Stimulated activated CD8-positive, alpha-beta memory T cell treated with anti-CD3 and anti-CD28 coated beads, Interleukin-4, amount 100 ng/mL, for 1 hour (primary cell): ENCODE data around the gene IL6ST.
"Not testable (repeated sequence)": the region's sequence is repeated elsewhere in the genome, so short reads cannot be mapped to it uniquely, and the experiment has no call there.

ENCODE experiments used
- DNase-seq, 2 donors: peaks; one replicate each; pipeline ENCODE4 v3.0.0-alpha.2; 2020; ENCODE audit warnings: low read depth in 2 of 2, low spot score in 1 of 2

Gene IL6ST

DNA sequence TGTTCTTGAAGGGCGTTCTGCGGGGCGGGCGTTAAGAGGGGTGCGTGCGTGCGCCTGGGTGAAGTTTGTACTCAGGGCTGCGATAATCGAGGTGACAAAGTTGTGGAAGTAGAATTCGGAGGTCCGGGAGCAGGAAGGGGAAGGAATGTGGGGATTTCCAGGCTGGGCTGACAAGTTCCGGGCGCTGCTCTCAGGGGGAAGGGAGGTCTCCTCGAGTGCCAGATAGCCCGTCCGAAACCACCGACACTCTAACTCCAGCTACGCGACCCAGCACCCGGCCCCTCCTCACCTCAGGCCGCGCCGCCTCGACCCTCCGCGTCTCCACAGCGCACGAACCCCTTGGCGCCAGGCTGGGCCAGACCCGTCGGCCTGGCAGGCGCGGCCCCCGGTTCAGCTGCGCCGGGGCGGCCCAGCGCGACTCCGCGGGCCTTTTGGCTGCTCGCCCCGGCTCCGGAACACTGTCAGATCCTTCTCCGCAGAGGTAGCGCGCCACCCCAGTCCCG lies at the start of gene IL6ST:
TSS of gene IL6ST (minus strand) at position 469 of the 503 bp plus-strand sequence. CDS start 18,685 bp downstream, outside the sequence.
- DNase-seq: peak in 1 of 2 donors; percentile 11

DNA sequence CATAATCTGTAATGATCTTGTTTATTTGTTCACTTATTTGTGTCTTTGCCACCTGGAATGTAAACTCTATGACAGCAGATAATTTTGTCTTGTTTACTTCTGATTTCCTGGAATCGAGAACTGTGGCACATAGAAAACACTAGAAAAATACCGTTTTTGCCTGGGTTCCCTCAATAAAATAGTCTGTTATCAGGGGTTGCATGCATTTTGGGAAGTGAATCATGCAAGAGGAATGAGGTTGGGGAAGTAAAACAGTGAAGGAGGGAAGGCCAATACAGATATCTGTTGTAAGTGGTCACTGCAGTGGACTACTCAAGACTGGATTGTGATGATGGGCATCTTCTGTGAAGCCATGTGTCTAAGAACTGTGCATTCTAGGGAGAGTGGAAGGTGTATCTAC lies 45.2 kb upstream of the IL6ST start:
- no peak for DNase-seq

DNA sequence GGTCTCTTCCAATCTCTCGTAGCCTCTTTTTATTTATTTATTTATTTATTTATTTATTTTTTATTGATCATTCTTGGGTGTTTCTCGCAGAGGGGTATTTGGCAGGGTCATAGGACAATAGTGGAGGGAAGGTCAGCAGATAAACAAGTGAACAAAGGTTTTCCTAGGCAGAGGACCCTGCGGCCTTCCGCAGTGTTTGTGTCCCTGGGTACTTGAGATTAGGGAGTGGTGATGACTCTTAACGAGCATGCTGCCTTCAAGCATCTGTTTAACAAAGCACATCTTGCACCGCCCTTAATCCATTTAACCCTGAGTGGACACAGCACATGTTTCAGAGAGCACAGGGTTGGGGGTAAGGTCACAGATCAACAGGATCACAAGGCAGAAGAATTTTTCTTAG lies 43.4 kb upstream of the IL6ST start:
- not testable (repeated sequence) for DNase-seq

DNA sequence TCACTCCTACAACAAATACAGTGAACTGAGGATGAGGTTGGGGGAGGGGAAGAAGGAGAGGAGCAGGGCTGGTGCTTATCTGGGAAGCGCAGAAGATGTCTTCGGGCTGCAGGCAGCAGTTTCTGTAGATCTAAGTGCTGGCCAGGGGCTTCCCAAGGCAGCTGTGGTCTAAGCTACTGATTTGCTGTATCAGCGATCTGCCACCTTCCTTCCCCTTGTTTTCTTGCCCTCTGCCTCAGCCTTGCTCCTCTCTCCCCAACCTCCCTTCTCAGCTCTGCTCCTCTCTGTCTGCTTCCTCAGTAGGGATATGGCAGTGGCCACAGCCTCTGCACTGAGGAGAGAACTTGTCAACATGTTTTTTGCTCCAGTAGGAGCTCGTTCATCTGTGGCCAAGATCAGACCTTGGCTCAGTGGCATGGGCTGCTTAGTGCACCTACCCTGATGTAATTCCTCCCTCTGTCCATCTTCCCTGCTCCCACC lies 42.8 kb upstream of the IL6ST start:
- DNase-seq: no peak

DNA sequence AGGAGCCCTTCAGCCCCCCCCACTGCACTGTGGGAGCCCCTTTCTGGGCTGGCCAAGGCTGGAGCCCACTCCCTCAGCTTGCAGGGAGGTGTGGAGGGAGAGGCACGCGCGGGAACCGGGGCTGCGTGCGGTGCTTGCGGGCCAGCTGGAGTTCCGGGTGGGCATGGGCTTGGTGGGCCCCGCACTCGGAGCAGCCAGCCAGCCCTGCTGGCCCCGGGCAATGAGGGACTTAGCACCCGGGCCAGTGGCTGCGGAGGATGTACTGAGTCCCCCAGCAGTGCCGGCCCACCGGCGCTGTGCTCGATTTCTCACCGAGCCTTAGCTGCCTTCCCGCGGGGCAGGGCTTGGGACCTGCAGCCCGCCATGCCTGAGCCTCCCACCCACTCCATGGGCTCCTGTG lies 40.6 kb upstream of the IL6ST start:
- not testable (repeated sequence) for DNase-seq

DNA sequence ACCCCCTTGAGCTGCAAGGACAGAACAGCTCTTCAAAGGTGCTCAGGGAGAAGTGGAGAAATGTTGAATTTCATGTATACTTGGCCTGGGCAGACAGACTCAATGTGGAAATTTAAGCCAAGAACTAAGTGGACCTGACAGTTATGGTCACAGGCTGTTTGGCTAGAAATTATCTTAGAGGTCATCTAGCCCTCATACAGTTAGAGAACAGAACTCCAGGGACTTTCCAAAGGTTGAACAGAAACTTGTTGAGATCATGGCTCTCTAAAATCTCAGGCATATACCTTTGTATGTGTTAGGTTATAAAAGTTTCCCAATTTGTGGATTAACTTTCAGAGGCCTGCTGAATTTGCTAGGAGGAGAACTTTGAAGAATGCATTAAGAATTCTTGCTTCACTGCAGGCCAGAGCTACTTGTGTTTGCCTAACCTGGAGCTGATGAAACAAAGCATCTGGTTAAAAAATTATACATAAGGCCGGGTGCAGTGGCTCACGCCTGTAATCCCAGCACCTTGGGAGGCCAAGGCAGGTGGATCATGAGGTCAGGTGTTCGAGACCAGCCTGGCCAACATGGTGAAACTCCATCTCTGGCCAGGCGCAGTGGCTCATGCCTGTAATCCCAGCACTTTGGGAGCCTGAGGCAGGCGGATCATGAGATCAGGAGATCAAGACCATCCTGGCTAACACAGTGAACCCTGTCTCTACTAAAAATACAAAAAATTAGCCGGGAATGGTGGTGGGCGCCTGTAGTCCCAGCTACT lies 35.3 kb upstream of the IL6ST start:
- not testable (repeated sequence) for DNase-seq

DNA sequence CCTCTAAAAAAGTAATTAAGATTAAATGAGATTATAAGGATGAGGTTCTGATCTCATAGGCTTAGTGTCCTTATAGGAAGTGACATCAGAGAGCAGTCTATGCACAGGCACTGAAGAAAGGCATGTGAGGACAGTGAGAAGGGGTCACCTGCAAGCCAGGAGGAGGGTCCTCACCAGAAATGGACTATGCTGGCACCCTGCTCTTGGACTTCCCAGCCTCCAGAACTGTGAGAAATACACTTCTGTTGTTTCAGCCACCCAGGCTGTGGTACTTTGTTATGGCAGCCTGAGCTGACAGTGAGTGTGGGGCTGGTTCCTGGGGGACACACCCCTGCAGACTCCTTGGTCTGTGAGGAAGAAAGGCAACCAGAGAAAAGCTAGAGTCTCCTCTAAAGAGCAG lies 34.7 kb upstream of the IL6ST start:
- no peak for DNase-seq

DNA sequence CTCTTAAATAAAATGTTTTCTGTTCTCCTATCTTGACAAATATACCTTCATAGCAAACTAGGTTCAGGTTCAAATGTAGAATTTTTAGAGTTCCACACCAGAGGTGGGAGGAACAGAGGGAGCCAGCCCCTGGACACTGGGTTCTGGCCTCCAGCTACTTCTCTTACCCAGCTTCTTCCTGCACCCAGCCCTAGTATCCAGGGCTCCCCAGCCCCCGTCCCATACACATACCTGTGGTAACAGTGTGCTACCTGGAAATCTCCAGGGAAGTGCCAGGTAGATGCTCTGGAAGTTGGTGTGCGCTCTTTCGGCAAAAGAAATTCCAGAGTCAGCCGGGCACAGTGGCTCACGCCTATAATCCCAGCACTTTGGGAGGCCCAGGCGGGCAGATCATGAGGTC lies 33.9 kb upstream of the IL6ST start:
- DNase-seq: no peak

DNA sequence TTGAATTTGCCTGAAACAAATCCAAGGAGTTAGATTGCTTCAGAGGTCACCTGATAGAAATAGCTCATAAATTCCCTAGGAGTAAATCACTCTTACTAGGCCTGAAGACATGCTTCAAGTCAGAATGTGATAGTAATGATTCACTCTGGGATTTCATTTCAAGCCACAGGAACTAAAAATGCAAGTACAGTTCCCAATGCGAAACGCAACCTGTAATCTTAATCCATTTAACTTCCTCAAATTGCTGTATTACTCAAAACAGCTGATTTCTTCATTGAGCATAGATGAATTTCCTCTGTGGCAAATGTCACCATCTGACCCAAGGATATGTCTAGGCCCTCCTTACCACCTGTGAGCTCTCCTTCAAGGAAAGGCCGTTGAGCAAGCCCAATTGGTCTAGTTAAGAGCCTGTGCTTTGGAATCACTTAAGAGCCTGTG lies 32.1 kb upstream of the IL6ST start:
- no peak for DNase-seq

DNA sequence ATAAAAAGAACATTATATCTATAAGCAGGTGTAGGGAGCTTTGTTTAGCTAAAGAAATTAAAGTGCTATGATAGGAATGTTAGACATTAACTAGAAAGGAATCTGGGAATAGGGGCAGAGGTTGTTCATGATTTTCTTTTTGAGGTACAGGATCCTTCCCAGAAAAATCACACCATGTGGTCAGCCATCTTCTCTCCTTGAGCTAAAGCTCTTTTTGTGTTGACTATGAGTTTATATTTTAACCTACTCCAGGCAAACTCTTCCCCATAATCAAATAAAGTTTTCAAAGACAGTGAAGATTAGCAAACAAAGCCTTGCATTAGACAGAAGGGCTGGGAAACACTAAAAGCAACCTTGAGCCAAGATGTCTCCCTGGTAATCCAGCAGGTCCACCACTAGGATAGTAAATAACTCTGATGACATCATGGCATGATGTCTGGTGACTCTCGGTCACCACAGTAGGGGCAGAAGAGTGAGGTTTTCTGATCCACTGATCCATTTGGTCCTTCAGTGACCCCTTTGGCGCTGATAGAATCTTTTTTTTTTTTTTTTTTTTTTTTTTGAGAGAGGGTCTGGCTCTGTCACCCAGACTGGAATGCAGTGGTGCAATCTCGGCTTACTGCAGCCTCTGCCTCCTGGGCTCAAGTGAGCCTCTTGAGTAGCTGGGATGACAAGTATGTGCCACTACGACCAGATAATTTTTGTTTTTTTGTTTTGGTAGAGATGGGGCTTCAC lies 30.6 kb upstream of the IL6ST start:
- DNase-seq: no peak

DNA sequence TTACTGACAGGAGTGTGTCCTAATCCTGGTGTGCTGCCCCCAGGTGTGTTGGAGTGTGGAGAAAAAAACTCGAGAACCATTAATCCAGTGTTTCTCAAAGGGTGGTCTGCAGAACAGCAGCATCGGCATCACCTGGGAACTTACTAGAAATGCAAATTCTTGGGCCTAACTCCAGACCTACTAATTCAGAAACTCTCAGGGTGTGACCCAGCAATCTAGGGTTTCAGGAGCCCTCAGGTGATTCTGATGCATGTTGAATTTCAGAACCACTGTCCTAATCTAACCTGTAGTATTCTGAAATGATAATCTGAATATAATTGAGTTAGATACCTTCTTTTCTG lies 30.0 kb upstream of the IL6ST start:
- no peak for DNase-seq

DNA sequence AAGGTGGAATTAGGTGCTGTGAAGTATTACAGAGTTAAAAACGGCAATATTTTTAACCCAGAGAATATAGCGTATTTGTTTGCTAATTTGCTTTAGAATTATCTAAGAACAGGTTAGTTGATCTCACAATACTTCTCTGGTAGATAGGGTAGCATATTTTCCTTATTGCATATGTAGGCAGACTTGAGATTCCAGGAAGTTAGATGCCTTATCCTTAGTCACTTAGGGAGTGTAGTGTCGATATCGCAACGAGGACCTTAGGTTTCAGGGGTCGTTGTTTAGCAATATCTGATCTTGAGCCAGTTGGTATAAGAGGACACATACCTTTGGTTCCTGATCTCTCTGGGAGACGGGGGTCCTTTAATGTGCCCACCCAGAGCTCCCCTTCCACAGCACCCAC lies 28.5 kb upstream of the IL6ST start:
- DNase-seq: no peak

DNA sequence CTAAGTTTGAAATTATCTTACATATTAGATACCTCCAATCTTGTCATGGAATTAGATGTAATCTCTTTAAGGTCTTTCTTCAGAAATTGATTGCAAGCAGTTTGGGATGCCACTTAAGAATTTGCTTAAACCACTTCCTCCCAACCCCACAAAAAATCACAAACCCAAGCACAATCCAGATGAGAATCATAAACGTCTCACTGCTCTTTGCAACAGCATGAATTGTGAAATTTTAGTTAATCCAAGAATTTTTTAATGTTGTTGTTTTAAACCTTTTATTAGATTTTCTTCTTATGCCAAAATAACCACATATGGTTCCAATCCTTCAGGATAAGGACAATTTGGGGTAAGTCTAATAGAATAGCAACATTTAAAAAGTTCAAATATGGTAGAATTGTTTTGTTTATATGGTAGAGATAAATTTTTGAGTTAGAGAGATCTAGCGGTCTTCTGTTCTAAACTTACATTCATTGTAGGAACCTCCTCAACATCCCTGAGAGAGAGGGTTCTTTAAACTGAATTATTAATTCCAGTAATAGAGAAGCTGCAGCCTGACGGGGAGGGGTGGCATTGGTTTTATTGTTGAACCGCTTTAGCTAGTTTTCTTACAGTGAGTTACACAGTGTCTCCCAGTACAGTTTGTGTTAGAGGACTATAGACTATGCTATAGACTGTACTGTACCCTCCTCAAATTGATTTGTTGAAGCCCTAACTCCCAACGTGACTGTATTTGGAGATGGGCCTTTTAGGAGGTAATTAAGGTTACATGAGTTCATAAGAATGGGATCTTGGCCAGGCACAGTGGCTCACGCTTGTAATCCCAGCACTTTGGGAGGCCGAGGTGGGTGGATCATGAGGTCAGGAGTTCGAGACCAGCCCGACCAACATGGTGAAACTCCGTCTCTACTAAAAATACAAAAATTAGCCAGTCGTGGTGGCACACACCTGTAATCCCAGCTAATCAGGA lies 24.8 kb upstream of the IL6ST start:
- no peak for DNase-seq

DNA sequence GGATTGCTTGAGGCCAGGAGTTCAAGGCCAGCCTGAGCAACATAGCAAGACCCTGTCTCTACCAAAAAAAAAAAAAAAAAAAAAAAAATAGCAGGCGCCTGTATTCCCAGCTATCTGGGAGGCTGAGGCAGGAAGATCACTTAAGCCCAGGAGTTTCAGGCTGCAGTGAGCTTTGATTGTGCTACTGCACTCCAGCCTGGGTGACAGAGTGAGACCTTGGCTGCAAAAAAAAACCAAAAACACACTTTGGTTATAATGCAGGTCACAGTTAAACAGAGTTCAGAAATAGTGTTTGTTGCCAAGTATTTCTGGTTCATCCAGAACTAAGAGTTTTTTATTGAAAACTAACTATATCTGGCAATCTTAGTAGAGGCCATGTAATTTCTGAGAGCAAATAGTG lies 24.1 kb upstream of the IL6ST start:
- no peak for DNase-seq

DNA sequence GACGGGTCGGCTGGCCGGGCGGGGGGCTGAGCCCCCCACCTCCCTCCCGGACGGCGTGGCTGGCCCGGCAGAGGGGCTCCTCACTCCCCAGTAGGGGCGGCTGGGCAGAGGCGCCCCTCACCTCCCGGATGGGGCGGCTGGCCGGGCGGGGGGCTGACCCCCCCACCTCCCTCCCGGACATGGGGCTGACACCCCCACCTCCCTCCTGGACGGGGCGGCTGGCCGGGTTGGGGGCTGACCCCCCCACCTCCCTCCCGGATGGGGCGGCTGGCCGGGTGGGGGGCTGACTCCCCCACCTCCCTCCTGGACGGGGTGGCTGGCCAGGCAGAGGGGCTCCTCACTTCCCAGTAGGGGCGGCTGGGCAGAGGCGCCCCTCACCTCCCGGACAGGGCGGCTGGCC lies 19.9 kb upstream of the IL6ST start:
- not testable (repeated sequence) for DNase-seq

DNA sequence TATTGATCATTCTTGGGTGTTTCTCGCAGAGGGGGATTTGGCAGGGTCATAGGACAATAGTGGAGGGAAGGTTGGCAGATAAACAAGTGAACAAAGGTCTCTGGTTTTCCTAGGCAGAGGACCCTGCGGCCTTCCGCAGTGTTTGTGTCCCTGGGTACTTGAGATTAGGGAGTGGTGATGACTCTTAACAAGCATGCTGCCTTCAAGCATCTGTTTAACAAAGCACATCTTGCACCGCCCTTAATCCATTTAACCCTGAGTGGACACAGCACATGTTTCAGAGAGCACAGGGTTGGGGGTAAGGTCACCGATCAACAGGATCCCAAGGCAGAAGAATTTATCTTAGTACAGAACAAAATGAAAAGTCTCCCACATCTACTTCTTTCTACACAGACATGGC lies 19.2 kb upstream of the IL6ST start:
- not testable (repeated sequence) for DNase-seq

DNA sequence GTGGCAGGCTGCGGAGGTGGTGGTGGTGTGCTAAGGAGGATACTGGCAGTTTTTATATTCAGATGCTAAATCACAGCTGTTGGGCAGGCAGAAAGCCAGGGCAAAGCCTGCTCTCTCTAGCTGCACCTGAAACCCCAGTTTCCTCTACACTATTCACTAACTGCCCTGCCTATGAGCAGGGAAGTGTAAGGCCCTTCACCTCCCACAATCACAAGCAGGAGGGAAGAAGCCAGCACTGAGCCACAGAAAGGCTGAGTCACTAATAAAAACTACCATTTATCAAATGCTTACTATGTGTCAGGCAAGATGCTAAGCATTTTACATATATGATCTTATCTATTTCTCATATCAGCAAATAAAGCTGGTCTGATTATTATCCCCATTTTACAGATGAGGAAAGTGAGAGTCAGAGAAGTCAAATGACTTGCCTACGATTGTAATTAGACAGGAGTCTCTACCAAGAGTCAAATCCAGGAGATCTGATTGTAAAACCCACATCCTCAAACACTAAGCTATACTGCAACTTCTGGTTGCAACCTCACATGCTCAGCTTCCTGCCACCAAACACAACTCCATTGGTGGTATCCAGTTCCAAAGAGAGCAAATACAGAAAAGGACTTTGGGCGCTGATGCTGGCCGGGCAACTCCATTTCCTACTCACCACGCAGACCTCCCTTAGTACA lies 17.7 kb upstream of the IL6ST start:
- DNase-seq: no peak

DNA sequence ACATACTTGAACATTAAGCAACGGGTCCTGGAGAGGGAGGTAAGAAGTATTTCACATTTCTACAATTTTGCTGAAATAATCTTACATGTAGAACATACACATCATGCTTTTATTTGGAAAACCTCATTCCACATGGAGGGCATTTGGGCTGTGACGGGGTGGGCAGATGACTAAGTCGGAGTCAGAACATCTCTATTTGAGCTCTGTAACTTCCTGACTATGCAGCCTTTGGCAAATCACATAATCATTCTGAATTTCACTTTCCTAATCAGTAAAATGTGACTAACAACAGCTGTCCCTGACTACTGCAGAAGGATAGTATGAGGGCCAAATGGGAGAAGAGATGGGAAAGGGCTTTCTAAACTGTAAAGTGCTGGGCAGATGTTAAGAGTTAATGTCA lies 17.1 kb upstream of the IL6ST start:
- no peak for DNase-seq

DNA sequence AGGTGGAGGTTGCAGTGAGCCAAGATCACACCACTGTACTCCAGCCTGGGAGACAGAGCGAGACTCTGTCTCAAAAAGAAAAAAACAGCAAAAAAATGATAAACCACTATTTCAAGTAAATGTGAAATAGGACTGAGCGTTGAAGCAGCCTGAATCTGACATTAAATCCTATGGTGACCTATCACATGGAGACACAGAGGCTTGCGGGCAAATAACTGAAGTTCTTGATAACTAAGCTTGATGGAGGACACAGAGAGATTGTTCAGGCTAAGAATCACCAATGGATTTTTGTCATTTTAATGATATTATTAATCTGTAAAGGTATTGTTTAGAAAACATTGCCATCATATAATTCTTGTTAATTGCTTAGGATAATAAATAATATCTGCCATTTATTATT lies 15.7 kb upstream of the IL6ST start:
- no peak for DNase-seq

DNA sequence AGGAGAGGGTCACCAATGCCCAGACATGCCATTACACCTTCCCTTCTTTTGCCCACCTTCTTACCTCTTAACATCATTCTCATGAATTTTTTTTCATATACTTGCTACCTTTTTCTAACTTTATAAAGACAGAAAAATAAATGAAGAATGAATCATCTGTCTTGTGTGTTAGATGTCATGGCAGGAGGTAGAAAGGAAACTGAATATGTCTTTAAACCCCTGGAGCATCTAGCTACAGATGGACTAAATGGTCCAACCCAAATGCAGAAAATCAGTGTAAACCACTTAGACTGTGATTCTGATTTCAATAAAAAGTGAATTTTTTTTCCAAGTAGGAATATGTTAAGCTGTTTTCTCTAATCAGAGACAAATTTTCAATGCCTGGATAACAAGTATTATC lies 11.8 kb upstream of the IL6ST start:
- DNase-seq: no peak

DNA sequence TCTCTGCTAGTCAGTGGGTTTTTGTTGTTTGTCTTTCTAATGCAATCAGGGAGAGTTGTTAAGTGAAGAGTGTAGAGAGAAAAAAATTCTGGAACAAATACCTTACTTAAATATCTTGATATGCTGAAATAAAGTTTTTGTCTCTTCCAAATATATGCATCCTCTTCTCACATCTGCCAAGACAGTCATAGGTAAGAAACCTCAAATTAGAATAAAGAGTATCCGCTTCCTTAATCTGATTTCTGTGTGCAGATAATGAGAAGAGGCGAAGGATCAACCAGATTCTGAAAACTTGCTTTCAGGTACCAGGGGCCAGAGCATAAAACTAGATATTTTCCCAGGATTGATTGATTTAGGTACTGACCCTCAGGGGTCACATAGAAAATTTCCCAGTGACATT lies 11.3 kb upstream of the IL6ST start:
- no peak for DNase-seq
